ENCODE data around the gene SPO11. TPM values are rescaled to one million over a fixed set of nuclear protein-coding genes. Genes with fewer than 3 reads are reported as not detected.

Gene SPO11
- total and polyA plus RNA-seq, 2 experiments from 2014 or later, result not detected

DNA sequence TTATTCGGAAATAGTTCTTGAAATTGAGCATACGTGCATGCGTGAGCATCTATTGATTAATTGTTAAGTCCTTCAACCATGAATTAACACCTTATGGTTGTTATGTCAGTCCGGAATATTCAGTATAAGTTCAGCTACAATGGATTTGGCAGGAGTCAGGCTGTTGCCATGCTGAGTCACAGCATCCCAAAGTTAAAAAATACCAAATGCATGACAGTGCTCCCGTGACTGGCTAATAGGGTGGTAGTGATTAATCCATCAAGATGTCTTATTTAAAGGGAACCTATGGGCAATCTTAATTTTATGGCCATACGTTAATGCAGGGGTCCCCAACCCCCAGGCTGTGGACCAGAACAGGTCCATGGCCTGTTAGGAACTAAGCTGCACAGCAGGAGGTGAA is 31.9 kb downstream of the SPO11 start:
- Histone ChIP-seq H3K79me2 (replicated peaks; ENCODE audit: insufficient read depth) (no peaks in the 10 kb centered on the region; the same call in none of the 2 replicates), H2AFZ (no peak overlapping the region), H3K4me2 (no peak overlapping the region), H3K36me3 (ENCODE audit: insufficient read depth) (peaks cover 19% of the 10 kb centered on the region), H3K9me2 (ENCODE audit: insufficient read depth) (no peaks in the 10 kb centered on the region), H4K20me1 (replicated peaks; ENCODE audit: insufficient read depth) (peaks cover 17% of the 10 kb centered on the region), H3F3A (replicated peaks; ENCODE audit: low read depth) (no peaks in the 10 kb centered on the region), H3K27me3 (ENCODE audit: insufficient read depth) (no peaks in the 10 kb centered on the region), H3K27ac (ENCODE audit: low read depth) (no peak overlapping the region), H3K4me3 (no peak overlapping the region), H3K4me1 (ENCODE audit: insufficient read depth) (no peaks in the 10 kb centered on the region)
- Mint-ChIP-seq H3K9me3 (peaks cover 4% of the 10 kb centered on the region; the same call in 2 of the 3 replicates), H3K4me1 (no peaks in the 10 kb centered on the region), H3K27ac (no peak overlapping the region), H3K4me3 (no peak overlapping the region), H3K27me3 (ENCODE audit: insufficient read depth, low read depth, poor library complexity) (no peaks in the 10 kb centered on the region), H3K36me3 (ENCODE audit: low read depth) (peaks cover 26% of the 10 kb centered on the region)
- ATAC-seq, result no peak
- TF ChIP-seq JUNB (IDR thresholded peaks at IDR 0.05; ENCODE audit: unreplicated experiment) (no peak), ZNF114 (CRISPR knock-in tag; IDR thresholded peaks at IDR 0.05) (no peak)
- TF ChIP-seq, protein P1, sequence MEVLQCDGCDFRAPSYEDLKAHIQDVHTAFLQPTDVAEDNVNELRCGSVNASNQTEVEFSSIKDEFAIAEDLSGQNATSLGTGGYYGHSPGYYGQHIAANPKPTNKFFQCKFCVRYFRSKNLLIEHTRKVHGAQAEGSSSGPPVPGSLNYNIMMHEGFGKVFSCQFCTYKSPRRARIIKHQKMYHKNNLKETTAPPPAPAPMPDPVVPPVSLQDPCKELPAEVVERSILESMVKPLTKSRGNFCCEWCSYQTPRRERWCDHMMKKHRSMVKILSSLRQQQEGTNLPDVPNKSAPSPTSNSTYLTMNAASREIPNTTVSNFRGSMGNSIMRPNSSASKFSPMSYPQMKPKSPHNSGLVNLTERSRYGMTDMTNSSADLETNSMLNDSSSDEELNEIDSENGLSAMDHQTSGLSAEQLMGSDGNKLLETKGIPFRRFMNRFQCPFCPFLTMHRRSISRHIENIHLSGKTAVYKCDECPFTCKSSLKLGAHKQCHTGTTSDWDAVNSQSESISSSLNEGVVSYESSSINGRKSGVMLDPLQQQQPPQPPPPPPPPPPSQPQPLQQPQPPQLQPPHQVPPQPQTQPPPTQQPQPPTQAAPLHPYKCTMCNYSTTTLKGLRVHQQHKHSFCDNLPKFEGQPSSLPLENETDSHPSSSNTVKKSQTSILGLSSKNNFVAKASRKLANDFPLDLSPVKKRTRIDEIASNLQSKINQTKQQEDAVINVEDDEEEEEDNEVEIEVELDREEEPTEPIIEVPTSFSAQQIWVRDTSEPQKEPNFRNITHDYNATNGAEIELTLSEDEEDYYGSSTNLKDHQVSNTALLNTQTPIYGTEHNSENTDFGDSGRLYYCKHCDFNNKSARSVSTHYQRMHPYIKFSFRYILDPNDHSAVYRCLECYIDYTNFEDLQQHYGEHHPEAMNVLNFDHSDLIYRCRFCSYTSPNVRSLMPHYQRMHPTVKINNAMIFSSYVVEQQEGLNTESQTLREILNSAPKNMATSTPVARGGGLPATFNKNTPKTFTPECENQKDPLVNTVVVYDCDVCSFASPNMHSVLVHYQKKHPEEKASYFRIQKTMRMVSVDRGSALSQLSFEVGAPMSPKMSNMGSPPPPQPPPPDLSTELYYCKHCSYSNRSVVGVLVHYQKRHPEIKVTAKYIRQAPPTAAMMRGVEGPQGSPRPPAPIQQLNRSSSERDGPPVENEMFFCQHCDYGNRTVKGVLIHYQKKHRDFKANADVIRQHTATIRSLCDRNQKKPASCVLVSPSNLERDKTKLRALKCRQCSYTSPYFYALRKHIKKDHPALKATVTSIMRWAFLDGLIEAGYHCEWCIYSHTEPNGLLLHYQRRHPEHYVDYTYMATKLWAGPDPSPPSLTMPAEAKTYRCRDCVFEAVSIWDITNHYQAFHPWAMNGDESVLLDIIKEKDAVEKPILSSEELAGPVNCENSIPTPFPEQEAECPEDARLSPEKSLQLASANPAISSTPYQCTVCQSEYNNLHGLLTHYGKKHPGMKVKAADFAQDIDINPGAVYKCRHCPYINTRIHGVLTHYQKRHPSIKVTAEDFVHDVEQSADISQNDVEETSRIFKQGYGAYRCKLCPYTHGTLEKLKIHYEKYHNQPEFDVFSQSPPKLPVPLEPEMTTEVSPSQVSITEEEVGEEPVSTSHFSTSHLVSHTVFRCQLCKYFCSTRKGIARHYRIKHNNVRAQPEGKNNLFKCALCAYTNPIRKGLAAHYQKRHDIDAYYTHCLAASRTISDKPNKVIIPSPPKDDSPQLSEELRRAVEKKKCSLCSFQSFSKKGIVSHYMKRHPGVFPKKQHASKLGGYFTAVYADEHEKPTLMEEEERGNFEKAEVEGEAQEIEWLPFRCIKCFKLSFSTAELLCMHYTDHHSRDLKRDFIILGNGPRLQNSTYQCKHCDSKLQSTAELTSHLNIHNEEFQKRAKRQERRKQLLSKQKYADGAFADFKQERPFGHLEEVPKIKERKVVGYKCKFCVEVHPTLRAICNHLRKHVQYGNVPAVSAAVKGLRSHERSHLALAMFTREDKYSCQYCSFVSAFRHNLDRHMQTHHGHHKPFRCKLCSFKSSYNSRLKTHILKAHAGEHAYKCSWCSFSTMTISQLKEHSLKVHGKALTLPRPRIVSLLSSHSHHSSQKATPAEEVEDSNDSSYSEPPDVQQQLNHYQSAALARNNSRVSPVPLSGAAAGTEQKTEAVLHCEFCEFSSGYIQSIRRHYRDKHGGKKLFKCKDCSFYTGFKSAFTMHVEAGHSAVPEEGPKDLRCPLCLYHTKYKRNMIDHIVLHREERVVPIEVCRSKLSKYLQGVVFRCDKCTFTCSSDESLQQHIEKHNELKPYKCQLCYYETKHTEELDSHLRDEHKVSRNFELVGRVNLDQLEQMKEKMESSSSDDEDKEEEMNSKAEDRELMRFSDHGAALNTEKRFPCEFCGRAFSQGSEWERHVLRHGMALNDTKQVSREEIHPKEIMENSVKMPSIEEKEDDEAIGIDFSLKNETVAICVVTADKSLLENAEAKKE (CRISPR knock-in tag; IDR thresholded peaks at IDR 0.05), result no peak
- DNase-seq (ENCODE audit: low spot score), result no peak

DNA sequence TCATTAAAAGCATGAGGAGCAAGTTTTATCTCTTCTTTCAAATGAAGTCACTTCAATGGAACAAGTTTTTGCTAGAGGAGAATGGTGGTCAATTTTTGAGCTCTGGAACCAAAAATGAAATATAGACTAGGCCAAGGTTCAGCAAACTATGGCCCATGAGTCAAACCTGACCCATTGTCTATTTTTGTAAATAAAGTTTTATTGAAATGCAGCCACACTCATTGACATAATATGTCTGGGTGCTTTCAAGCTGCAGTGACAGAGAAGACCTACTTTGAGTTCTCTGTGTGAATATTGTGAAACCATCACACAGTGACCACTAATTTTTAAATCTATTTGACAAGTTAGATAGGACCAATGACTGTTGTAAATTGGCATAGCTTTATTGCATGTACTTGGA is 34.8 kb downstream of the SPO11 start:
- no peak overlapping the region for H3K4me3 Mint-ChIP-seq
- ATAC-seq (no peak), DNase-seq (ENCODE audit: low spot score) (no peak)
- H3K27me3 ChIP-seq (ENCODE audit: insufficient read depth), result no peaks in the 10 kb centered on the region
- peaks cover 4% of the 10 kb centered on the region; the same call in 2 of the 3 replicates for H3K9me3 Mint-ChIP-seq
- no peak overlapping the region for H3K27ac ChIP-seq (ENCODE audit: low read depth)
- H3K27ac Mint-ChIP-seq, result no peak overlapping the region
- peaks cover 43% of the 10 kb centered on the region for H3K36me3 ChIP-seq (ENCODE audit: insufficient read depth)
- peaks cover 32% of the 10 kb centered on the region for H4K20me1 ChIP-seq (replicated peaks; ENCODE audit: insufficient read depth)
- no peaks in the 10 kb centered on the region for H3K4me1 ChIP-seq (ENCODE audit: insufficient read depth)
- no peaks in the 10 kb centered on the region; the same call in 1 of the 2 replicates for H3K79me2 ChIP-seq (replicated peaks; ENCODE audit: insufficient read depth)
- no peaks in the 10 kb centered on the region for H3F3A ChIP-seq (replicated peaks; ENCODE audit: low read depth)
- no peaks in the 10 kb centered on the region for H3K4me1 Mint-ChIP-seq
- H3K9me2 ChIP-seq (ENCODE audit: insufficient read depth), result no peaks in the 10 kb centered on the region
- no peaks in the 10 kb centered on the region for H3K27me3 Mint-ChIP-seq (ENCODE audit: insufficient read depth, low read depth, poor library complexity)
- H3K4me2 ChIP-seq, result no peak overlapping the region
- no peak overlapping the region for H2AFZ ChIP-seq
- H3K4me3 ChIP-seq, result no peak overlapping the region
- H3K36me3 Mint-ChIP-seq (ENCODE audit: low read depth), result peaks cover 51% of the 10 kb centered on the region
- TF ChIP-seq, protein P2, sequence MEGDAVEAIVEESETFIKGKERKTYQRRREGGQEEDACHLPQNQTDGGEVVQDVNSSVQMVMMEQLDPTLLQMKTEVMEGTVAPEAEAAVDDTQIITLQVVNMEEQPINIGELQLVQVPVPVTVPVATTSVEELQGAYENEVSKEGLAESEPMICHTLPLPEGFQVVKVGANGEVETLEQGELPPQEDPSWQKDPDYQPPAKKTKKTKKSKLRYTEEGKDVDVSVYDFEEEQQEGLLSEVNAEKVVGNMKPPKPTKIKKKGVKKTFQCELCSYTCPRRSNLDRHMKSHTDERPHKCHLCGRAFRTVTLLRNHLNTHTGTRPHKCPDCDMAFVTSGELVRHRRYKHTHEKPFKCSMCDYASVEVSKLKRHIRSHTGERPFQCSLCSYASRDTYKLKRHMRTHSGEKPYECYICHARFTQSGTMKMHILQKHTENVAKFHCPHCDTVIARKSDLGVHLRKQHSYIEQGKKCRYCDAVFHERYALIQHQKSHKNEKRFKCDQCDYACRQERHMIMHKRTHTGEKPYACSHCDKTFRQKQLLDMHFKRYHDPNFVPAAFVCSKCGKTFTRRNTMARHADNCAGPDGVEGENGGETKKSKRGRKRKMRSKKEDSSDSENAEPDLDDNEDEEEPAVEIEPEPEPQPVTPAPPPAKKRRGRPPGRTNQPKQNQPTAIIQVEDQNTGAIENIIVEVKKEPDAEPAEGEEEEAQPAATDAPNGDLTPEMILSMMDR (conservative IDR thresholded peaks at IDR 0.05; ENCODE audit: low read depth in 2 of 2), result no peak
- TF ChIP-seq STAT1 (IDR thresholded peaks at IDR 0.05; ENCODE audit: unreplicated experiment) (no peak), ZNF114 (CRISPR knock-in tag; IDR thresholded peaks at IDR 0.05) (no peak), ZNF331 (CRISPR knock-in tag; IDR thresholded peaks at IDR 0.05; ENCODE audit: low read depth) (no peak)
- TF ChIP-seq, protein P3, sequence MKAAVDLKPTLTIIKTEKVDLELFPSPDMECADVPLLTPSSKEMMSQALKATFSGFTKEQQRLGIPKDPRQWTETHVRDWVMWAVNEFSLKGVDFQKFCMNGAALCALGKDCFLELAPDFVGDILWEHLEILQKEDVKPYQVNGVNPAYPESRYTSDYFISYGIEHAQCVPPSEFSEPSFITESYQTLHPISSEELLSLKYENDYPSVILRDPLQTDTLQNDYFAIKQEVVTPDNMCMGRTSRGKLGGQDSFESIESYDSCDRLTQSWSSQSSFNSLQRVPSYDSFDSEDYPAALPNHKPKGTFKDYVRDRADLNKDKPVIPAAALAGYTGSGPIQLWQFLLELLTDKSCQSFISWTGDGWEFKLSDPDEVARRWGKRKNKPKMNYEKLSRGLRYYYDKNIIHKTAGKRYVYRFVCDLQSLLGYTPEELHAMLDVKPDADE (IDR thresholded peaks at IDR 0.05), result no peak

Data from GM23338 (cell line).